ENCODE data around the gene SGCA. TPM values are rescaled to one million over a fixed set of nuclear protein-coding genes. Genes with fewer than 3 reads are reported as not detected.

The SGCA gene
- total RNA-seq, 1 donor from 2014 or later, result 12.0 TPM

DNA sequence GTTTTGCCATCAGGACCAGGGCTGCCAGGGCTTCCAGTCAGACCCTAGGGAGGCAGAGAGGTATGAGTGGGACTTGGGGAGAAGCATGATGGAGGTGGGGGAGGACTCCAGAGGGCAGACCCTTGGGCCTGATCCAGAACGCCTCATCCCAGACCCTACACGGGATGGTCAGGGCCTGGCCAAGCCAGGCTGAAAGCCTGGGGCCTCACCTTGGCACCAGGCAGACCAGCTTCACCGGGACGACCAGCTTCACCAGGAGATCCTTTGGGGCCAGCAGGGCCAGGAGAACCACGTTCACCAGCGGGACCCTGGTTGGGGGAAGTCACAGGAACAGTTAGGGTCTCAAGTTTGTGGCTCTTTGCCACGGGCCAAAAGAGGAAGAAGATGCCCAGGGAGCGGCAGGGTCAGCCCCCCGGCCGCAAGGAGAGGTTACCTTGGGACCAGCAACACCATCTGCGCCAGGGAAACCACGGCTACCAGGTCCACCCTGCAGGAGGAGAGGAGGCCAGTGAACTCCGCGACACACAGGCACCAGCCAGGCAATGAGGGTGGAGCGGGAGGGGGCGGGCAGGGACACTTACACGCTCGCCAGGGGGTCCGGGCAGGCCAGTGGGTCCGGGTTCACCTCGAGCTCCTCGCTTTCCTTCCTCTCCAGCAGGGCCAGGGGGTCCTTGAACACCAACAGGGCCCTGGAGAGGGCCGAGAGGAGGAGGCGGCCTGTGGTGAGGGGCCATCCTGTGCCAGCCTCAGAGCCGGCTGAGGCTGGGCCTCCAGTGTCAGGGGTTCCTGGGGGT is 28.5 kb downstream of the SGCA start:
- peak overlapping the region; percentile 100 for H3K27ac Mint-ChIP-seq (ENCODE audit: unreplicated experiment)
- peak overlapping the region; percentile 96 for H3K4me3 Mint-ChIP-seq (ENCODE audit: unreplicated experiment)
- H3K9me3 Mint-ChIP-seq (ENCODE audit: unreplicated experiment), result no peaks in the 10 kb centered on the region
- peaks cover 74% of the 10 kb centered on the region for H3K36me3 Mint-ChIP-seq (ENCODE audit: unreplicated experiment)
- TF ChIP-seq CTCF (IDR thresholded peaks at IDR 0.05), result no peak
- no peaks in the 10 kb centered on the region for H3K27me3 Mint-ChIP-seq (ENCODE audit: unreplicated experiment)
- DNase-seq (ENCODE audit: extremely low spot score, unreplicated experiment), result no peak
- H3K4me1 Mint-ChIP-seq (ENCODE audit: unreplicated experiment), result peaks cover 93% of the 10 kb centered on the region

DNA sequence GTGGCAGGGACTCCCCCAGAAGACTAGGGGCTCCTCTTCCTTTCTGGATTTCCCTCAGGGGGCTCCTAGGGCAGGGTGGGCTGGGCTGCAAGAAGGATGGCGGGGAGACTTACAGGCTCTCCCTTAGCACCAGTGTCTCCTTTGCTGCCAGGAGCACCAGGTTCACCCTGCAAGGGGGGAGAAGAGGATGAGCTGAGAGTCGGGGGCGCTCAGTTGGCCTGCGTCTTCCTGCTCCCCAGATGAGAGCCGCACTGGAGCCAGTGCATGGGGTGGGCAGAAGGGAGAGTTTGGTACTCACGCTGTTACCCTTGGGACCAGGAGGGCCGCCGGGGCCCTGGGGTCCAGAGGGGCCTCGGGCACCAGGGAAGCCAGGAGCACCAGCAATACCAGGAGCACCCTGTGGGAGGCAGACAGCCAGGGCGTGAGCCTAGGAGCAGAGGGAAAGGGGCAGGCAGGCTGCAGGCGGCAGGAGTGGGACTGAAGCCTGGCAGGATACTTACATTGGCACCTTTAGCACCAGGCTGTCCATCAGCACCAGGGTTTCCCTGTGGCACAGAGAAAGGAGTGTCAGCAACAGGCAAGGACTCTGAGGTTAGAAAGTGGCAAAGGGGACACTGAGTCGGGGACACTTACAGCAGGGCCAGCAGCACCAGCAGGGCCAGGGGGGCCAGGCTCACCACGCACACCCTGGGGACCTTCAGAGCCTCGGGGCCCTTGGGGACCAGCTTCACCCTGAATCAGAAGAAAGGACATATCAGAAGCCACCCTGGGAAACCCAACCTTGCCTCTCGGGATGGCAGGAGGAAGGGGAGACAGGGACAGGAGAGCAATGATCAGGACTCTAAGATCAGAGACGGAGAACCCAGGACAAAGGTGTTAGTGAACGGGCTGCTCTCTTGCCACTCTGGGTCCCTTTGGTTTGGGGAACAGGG is 29.4 kb downstream of the SGCA start:
- no peak for DNase-seq (ENCODE audit: extremely low spot score, unreplicated experiment)
- no peaks in the 10 kb centered on the region for H3K27me3 Mint-ChIP-seq (ENCODE audit: unreplicated experiment)
- H3K36me3 Mint-ChIP-seq (ENCODE audit: unreplicated experiment), result peaks cover 76% of the 10 kb centered on the region
- no peaks in the 10 kb centered on the region for H3K9me3 Mint-ChIP-seq (ENCODE audit: unreplicated experiment)
- peak overlapping the region; percentile 100 for H3K27ac Mint-ChIP-seq (ENCODE audit: unreplicated experiment)
- peak; percentile 51 for TF ChIP-seq CTCF (IDR thresholded peaks at IDR 0.05)
- peak overlapping the region; percentile 96 for H3K4me3 Mint-ChIP-seq (ENCODE audit: unreplicated experiment)
- peaks cover 85% of the 10 kb centered on the region for H3K4me1 Mint-ChIP-seq (ENCODE audit: unreplicated experiment)

DNA sequence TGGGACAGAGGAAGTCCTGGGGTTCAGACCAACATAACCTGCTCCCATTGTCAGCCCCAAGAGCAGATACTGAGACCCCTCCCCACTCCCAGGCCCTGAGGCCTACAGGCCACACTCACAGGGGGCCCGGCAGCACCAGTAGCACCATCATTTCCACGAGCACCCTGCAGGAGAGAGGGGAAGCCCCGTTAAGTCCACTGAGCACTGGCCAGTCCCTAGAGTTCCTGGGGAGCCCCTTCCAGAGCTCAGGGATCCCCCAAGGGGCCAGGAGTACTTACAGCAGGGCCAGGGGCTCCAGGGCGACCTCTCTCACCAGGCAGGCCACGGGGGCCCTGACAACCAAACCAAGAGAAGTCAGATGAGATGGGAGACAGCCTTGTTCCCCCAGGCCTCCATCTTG is 30.2 kb downstream of the SGCA start:
- Mint-ChIP-seq H3K27ac (ENCODE audit: unreplicated experiment) (peak overlapping the region; percentile 100), H3K4me3 (ENCODE audit: unreplicated experiment) (peak overlapping the region; percentile 96), H3K27me3 (ENCODE audit: unreplicated experiment) (no peaks in the 10 kb centered on the region), H3K36me3 (ENCODE audit: unreplicated experiment) (peaks cover 74% of the 10 kb centered on the region), H3K4me1 (ENCODE audit: unreplicated experiment) (peaks cover 76% of the 10 kb centered on the region), H3K9me3 (ENCODE audit: unreplicated experiment) (no peaks in the 10 kb centered on the region)
- no peak for DNase-seq (ENCODE audit: extremely low spot score, unreplicated experiment)
- TF ChIP-seq CTCF (IDR thresholded peaks at IDR 0.05), result no peak

DNA sequence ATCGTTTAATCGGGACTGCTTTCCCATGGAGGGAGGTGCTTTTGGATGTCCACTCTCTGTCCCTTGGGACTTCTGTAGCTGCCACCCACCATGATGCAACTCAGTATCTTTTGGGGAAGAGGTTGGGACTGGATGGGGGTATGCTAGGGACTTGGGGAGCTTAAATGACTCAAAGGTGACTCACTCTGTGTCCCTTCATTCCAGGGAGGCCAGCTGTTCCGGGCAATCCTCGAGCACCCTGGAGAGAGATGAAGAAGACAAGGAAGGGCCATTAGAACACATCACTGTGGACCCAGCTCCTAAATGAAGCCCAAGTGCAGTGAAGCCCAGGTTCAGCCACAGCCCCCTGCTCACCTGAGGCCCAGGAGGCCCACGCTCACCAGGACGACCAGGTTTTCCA is 31.0 kb downstream of the SGCA start:
- H3K27me3 Mint-ChIP-seq (ENCODE audit: unreplicated experiment), result no peaks in the 10 kb centered on the region

More for the DNA sequence above, 31.0 kb downstream of the SGCA start:
- peak overlapping the region; percentile 96 for H3K4me3 Mint-ChIP-seq (ENCODE audit: unreplicated experiment)
- no peaks in the 10 kb centered on the region for H3K9me3 Mint-ChIP-seq (ENCODE audit: unreplicated experiment)
- DNase-seq (ENCODE audit: extremely low spot score, unreplicated experiment), result no peak
- TF ChIP-seq CTCF (IDR thresholded peaks at IDR 0.05), result no peak
- H3K27ac Mint-ChIP-seq (ENCODE audit: unreplicated experiment), result peak overlapping the region; percentile 100
- H3K4me1 Mint-ChIP-seq (ENCODE audit: unreplicated experiment), result peaks cover 72% of the 10 kb centered on the region
- H3K36me3 Mint-ChIP-seq (ENCODE audit: unreplicated experiment), result peaks cover 74% of the 10 kb centered on the region
